ENCODE data around the gene CDHR5. TPM values are rescaled to one million over a fixed set of nuclear protein-coding genes. Genes with fewer than 3 reads are reported as not detected.
"Not testable (repeated sequence)": the region's sequence is repeated elsewhere in the genome, so short reads cannot be mapped to it uniquely, and the experiment has no call there.

Gene CDHR5
- polyA plus RNA-seq, 1 donor = 46.0 TPM

GRCh38 chr11:587978-588380, 36.8 kb downstream of the CDHR5 start:
- DNase-seq = no peak

- no peak for DNase-seq
Observed at GRCh38 chr11:587546-587945, 37.2 kb downstream of the CDHR5 start.

- no peak for DNase-seq
Observed at GRCh38 chr11:586376-587316, 38.1 kb downstream of the CDHR5 start.

- no peak for DNase-seq
Observed at GRCh38 chr11:584287-584686, 40.5 kb downstream of the CDHR5 start.

GRCh38 chr11:581752-582151, 43.0 kb downstream of the CDHR5 start:
- DNase-seq = no peak

- no peak for DNase-seq
Observed at GRCh38 chr11:581342-581741, 43.4 kb downstream of the CDHR5 start.

GRCh38 chr11:579830-580601, 44.7 kb downstream of the CDHR5 start:
- DNase-seq = no peak

- DNase-seq = no peak
Observed at GRCh38 chr11:578276-579035, 46.3 kb downstream of the CDHR5 start.

- no peak for DNase-seq
Observed at GRCh38 chr11:577611-577894, 47.2 kb downstream of the CDHR5 start.

- no peak for DNase-seq
Observed at GRCh38 chr11:576811-577610, 47.7 kb downstream of the CDHR5 start.

GRCh38 chr11:575996-576768, 48.6 kb downstream of the CDHR5 start, which contains the start of gene PHRF1:
Gene PHRF1 (plus strand): TSS chr11:576470. CDS start chr11:581513, 5,043 bp downstream.
- DNase-seq = peak; percentile 90

- peak; percentile 59 for DNase-seq
Observed at GRCh38 chr11:575313-575995, 49.3 kb downstream of the CDHR5 start.

GRCh38 chr11:574632-575312, 50.0 kb downstream of the CDHR5 start:
- DNase-seq = no peak

GRCh38 chr11:574031-574570, 50.7 kb downstream of the CDHR5 start:
- DNase-seq = not testable (repeated sequence)

- no peak for DNase-seq
Observed at GRCh38 chr11:573146-573759, 51.5 kb downstream of the CDHR5 start.

- no peak for DNase-seq
Observed at GRCh38 chr11:571802-572185, 53.0 kb downstream of the CDHR5 start.

- DNase-seq = no peak
Observed at GRCh38 chr11:569158-569885, 55.4 kb downstream of the CDHR5 start.

Measured in left kidney (tissue), 2 donors.